ENCODE data around the gene CRTAP. TPM values are rescaled to one million over a fixed set of nuclear protein-coding genes. Genes with fewer than 3 reads are reported as not detected.
"Not testable (repeated sequence)": the region's sequence is repeated elsewhere in the genome, so short reads cannot be mapped to it uniquely, and the experiment has no call there.

Gene CRTAP
- total RNA-seq, 2 donors from 2014 or later = 44.0 to 62.1 TPM

DNA sequence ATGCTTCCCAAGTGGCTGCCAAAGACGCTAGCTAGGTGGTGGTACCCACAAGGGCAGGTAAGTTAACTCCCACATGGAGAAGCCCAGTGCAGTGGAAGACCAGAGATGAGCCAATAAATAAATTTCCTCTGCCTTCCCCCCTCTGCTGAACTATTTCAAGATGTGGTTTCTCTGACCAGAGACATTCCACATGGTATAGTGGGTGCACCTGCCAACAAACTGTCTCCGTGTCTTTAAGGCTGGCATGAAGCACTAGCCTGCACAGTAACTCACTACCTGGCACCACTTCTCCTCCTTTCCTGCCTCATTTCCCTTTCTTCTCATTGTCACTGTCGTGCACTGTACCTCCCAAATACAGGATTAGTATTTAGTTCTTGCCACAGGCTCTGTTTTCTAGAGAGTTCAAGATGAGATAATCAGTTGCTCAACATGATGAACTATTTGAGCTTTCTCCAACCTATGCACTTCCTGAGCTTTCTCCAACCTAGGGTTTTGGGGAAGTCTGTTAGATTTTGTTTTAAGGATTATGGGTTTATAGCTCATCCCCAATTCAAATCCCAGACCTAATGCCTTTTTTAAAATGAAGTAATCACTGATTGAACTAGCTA is 8.4 kb upstream of the CRTAP start:
- Mint-ChIP-seq H3K27ac (no peak overlapping the region), H3K36me3 (ENCODE audit: insufficient read depth in 2 of 2) (peaks cover 0 to 2% of the 10 kb centered on the region in 2 donors), H3K9me3 (no peaks in the 10 kb centered on the region), H3K4me1 (ENCODE audit: low read depth) (no peaks in the 10 kb centered on the region), H3K27me3 (ENCODE audit: low read depth) (no peaks in the 10 kb centered on the region), H3K4me3 (no peak overlapping the region)
- no peak for DNase-seq
- ATAC-seq (replicated peaks in 1 of 2) = no peak

DNA sequence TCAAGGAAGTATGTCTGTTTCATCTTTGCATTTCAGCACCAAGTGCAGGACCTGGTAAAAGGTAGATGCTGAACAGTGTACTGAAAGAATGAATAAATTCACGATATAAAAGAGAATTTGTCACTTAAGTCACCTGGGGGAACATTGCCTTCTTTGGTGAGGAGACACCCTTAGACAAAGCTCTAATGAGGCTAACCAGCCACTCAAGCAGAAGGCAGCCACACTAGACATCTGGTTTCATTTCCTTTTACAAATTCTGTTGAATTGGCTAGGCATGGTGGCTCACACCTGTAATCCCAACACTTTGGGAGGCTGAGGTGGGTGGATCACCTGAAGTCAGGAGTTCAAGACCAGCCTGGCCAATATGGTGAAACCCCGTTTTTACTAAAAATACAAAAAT is 7.0 kb upstream of the CRTAP start:
- not testable (repeated sequence) for ATAC-seq (replicated peaks in 1 of 2); DNase-seq; H3K27ac Mint-ChIP-seq; H3K4me3 Mint-ChIP-seq; H3K36me3 Mint-ChIP-seq (ENCODE audit: insufficient read depth in 2 of 2); H3K9me3 Mint-ChIP-seq; H3K27me3 Mint-ChIP-seq (ENCODE audit: low read depth)
- H3K4me1 Mint-ChIP-seq (ENCODE audit: low read depth) = peaks cover 12% of the 10 kb centered on the region

DNA sequence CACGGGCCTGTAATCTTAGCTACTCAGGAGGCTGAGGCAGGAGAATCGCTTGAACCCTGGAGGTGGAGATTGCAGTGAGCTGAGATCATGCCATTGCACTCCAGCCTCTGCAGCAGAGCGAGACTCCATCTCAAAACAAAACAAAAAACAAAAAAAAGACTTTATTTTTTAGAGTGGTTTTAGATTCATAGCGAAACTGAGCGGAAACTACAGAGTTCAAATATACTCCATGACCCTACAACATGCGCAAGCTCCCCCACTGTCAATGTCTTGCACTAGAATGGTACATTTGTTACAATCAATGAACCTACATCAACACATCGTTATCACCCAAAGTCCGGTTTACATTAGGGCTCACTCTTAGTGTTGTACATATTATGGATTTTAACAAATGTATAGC is 2.2 kb upstream of the CRTAP start:
- ATAC-seq (replicated peaks in 1 of 2) = peak; percentile 20 to 40
- Mint-ChIP-seq H3K27me3 (ENCODE audit: low read depth) (no peaks in the 10 kb centered on the region), H3K36me3 (ENCODE audit: insufficient read depth in 2 of 2) (peaks cover 0 to 2% of the 10 kb centered on the region in 2 donors), H3K9me3 (no peaks in the 10 kb centered on the region), H3K4me3 (peak overlapping the region; percentile 56 to 89), H3K27ac (peak overlapping the region; percentile 83), H3K4me1 (ENCODE audit: low read depth) (peaks cover 44% of the 10 kb centered on the region)
- DNase-seq = peak; percentile 17 to 29

- Mint-ChIP-seq H3K9me3 (no peaks in the 10 kb centered on the region), H3K4me3 (peak overlapping the region; percentile 83 to 89), H3K4me1 (ENCODE audit: low read depth) (peaks cover 44% of the 10 kb centered on the region), H3K27ac (no peak overlapping the region), H3K36me3 (ENCODE audit: insufficient read depth in 2 of 2) (peaks cover 2% of the 10 kb centered on the region in 2 donors), H3K27me3 (ENCODE audit: low read depth) (no peaks in the 10 kb centered on the region)
- ATAC-seq (replicated peaks in 1 of 2) = no peak
- no peak for DNase-seq
Measured at GRCh38 chr3:33114622-33115023, 809 bp downstream of the CRTAP start.

GRCh38 chr3:33115024-33115768 is 1.4 kb downstream of the CRTAP start:
- no peaks in the 10 kb centered on the region for H3K27me3 Mint-ChIP-seq (ENCODE audit: low read depth)
- H3K27ac Mint-ChIP-seq = peak overlapping the region; percentile 61
- H3K9me3 Mint-ChIP-seq = no peaks in the 10 kb centered on the region
- H3K36me3 Mint-ChIP-seq (ENCODE audit: insufficient read depth in 2 of 2) = peaks cover 0 to 2% of the 10 kb centered on the region in 2 donors
- H3K4me3 Mint-ChIP-seq = peak overlapping the region; percentile 83 to 89
- DNase-seq (no peak), ATAC-seq (replicated peaks in 1 of 2) (no peak)
- peaks cover 44% of the 10 kb centered on the region for H3K4me1 Mint-ChIP-seq (ENCODE audit: low read depth)

DNA sequence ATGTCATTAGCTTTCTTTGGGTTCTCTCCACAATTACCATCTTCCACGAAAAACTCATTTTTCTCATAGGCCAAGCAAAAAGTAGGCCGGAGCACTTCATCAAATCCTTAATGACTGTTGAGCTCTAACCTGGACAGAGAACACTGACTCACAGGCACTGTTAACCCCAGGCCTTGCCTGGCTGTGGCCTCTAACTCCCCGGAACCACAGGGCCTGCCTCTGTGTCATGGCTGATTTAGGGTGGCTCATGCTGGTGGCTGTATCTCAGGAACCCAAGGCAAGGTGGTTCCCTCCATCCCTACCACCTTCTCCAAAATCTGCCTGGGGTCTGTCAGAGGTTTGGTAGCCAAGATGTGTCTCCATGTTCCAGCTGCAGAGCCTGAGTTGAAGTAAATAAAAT is 3.6 kb downstream of the CRTAP start:
- Mint-ChIP-seq H3K27ac (no peak overlapping the region), H3K27me3 (ENCODE audit: low read depth) (no peaks in the 10 kb centered on the region), H3K9me3 (no peaks in the 10 kb centered on the region), H3K4me3 (no peak overlapping the region), H3K36me3 (ENCODE audit: insufficient read depth in 2 of 2) (peaks cover 0 to 2% of the 10 kb centered on the region in 2 donors), H3K4me1 (ENCODE audit: low read depth) (peaks cover 27% of the 10 kb centered on the region)
- no peak for ATAC-seq (replicated peaks in 1 of 2)
- peak in 1 of 2 donors; percentile 11 for DNase-seq

- peaks cover 0 to 2% of the 10 kb centered on the region in 2 donors for H3K36me3 Mint-ChIP-seq (ENCODE audit: insufficient read depth in 2 of 2)
- no peak for DNase-seq
- ATAC-seq (replicated peaks in 1 of 2) = no peak
- H3K4me3 Mint-ChIP-seq = no peak overlapping the region
- no peaks in the 10 kb centered on the region for H3K27me3 Mint-ChIP-seq (ENCODE audit: low read depth)
- no peaks in the 10 kb centered on the region for H3K9me3 Mint-ChIP-seq
- H3K27ac Mint-ChIP-seq = no peak overlapping the region
- peaks cover 19% of the 10 kb centered on the region for H3K4me1 Mint-ChIP-seq (ENCODE audit: low read depth)
Measured at GRCh38 chr3:33119891-33120290, 6.1 kb downstream of the CRTAP start.

- Mint-ChIP-seq H3K27ac (peak overlapping the region; percentile 13), H3K27me3 (ENCODE audit: low read depth) (no peaks in the 10 kb centered on the region), H3K4me1 (ENCODE audit: low read depth) (peaks cover 11% of the 10 kb centered on the region), H3K4me3 (no peak overlapping the region), H3K36me3 (ENCODE audit: insufficient read depth in 2 of 2) (peaks cover 2 to 4% of the 10 kb centered on the region in 2 donors), H3K9me3 (no peaks in the 10 kb centered on the region)
- ATAC-seq (replicated peaks in 1 of 2) (no peak), DNase-seq (no peak)
Measured at GRCh38 chr3:33122991-33123390, 9.2 kb downstream of the CRTAP start.

GRCh38 chr3:33124638-33125037 is 10.8 kb downstream of the CRTAP start:
- peaks cover 0 to 4% of the 10 kb centered on the region in 2 donors for H3K36me3 Mint-ChIP-seq (ENCODE audit: insufficient read depth in 2 of 2)
- H3K27me3 Mint-ChIP-seq (ENCODE audit: low read depth) = no peaks in the 10 kb centered on the region
- H3K27ac Mint-ChIP-seq = peak overlapping the region; percentile 56
- peaks cover 11% of the 10 kb centered on the region for H3K4me1 Mint-ChIP-seq (ENCODE audit: low read depth)
- ATAC-seq (replicated peaks in 1 of 2) = peak; percentile 63 to 87
- peak in 1 of 2 donors; percentile 16 for DNase-seq
- H3K9me3 Mint-ChIP-seq = no peaks in the 10 kb centered on the region
- H3K4me3 Mint-ChIP-seq = no peak overlapping the region

GRCh38 chr3:33125840-33126239 is 12.0 kb downstream of the CRTAP start:
- H3K4me1 Mint-ChIP-seq (ENCODE audit: low read depth) = peaks cover 11% of the 10 kb centered on the region
- peaks cover 0 to 4% of the 10 kb centered on the region in 2 donors for H3K36me3 Mint-ChIP-seq (ENCODE audit: insufficient read depth in 2 of 2)
- no peak for ATAC-seq (replicated peaks in 1 of 2)
- no peaks in the 10 kb centered on the region for H3K9me3 Mint-ChIP-seq
- H3K27ac Mint-ChIP-seq = peak overlapping the region; percentile 73
- DNase-seq = no peak
- H3K4me3 Mint-ChIP-seq = no peak overlapping the region
- no peaks in the 10 kb centered on the region for H3K27me3 Mint-ChIP-seq (ENCODE audit: low read depth)

DNA sequence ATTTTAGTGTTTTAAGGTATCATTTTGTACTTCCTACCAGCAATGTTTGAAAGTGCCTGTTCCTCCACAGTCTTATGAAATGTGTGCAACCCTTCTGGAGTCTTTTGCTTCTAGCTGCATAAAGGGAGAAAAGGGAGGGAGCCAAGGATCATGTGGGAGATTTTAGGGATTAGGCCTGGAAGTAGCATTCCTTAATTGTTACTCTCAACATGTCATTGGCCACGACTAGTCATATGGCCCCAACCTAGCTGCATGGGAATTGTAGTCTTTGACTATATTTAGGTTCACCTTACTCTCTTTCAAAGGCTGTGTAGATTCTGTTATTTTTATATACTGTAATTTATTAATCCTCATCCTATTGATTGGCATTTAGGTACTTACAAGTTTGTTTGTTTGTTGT is 14.9 kb downstream of the CRTAP start:
- Mint-ChIP-seq H3K27me3 (ENCODE audit: low read depth) (no peaks in the 10 kb centered on the region), H3K4me3 (no peak overlapping the region), H3K36me3 (ENCODE audit: insufficient read depth in 2 of 2) (peaks cover 0 to 4% of the 10 kb centered on the region in 2 donors), H3K9me3 (no peaks in the 10 kb centered on the region), H3K4me1 (ENCODE audit: low read depth) (peaks cover 11% of the 10 kb centered on the region), H3K27ac (no peak overlapping the region)
- DNase-seq = no peak
- ATAC-seq (replicated peaks in 1 of 2) = no peak

GRCh38 chr3:33130144-33130543 is 16.3 kb downstream of the CRTAP start:
- DNase-seq (no peak), ATAC-seq (replicated peaks in 1 of 2) (no peak)
- Mint-ChIP-seq H3K4me1 (ENCODE audit: low read depth) (no peaks in the 10 kb centered on the region), H3K36me3 (ENCODE audit: insufficient read depth in 2 of 2) (peaks cover 0 to 4% of the 10 kb centered on the region in 2 donors), H3K27me3 (ENCODE audit: low read depth) (no peaks in the 10 kb centered on the region), H3K9me3 (no peaks in the 10 kb centered on the region), H3K4me3 (no peak overlapping the region), H3K27ac (no peak overlapping the region)

GRCh38 chr3:33131331-33132018 is 17.7 kb downstream of the CRTAP start:
- no peaks in the 10 kb centered on the region for H3K9me3 Mint-ChIP-seq
- peak; percentile 29 to 48 for DNase-seq

More at GRCh38 chr3:33131331-33132018, 17.7 kb downstream of the CRTAP start:
- no peaks in the 10 kb centered on the region for H3K4me1 Mint-ChIP-seq (ENCODE audit: low read depth)
- no peak overlapping the region for H3K4me3 Mint-ChIP-seq
- ATAC-seq (replicated peaks in 1 of 2) = peak; percentile 43 to 53
- no peaks in the 10 kb centered on the region for H3K36me3 Mint-ChIP-seq (ENCODE audit: insufficient read depth in 2 of 2)
- H3K27me3 Mint-ChIP-seq (ENCODE audit: low read depth) = no peaks in the 10 kb centered on the region
- H3K27ac Mint-ChIP-seq = no peak overlapping the region
